NCI-H146 treated with DMSO at 0.1 percent for 48 hours (cell line): ENCODE data around the gene GRAP.

Experiments used
- DNase-seq: peaks from one replicate; lab custom pipeline; 2025; ENCODE audit not compliant: unreplicated experiment; lab: John Stamatoyannopoulos, UW

Gene GRAP

DNA sequence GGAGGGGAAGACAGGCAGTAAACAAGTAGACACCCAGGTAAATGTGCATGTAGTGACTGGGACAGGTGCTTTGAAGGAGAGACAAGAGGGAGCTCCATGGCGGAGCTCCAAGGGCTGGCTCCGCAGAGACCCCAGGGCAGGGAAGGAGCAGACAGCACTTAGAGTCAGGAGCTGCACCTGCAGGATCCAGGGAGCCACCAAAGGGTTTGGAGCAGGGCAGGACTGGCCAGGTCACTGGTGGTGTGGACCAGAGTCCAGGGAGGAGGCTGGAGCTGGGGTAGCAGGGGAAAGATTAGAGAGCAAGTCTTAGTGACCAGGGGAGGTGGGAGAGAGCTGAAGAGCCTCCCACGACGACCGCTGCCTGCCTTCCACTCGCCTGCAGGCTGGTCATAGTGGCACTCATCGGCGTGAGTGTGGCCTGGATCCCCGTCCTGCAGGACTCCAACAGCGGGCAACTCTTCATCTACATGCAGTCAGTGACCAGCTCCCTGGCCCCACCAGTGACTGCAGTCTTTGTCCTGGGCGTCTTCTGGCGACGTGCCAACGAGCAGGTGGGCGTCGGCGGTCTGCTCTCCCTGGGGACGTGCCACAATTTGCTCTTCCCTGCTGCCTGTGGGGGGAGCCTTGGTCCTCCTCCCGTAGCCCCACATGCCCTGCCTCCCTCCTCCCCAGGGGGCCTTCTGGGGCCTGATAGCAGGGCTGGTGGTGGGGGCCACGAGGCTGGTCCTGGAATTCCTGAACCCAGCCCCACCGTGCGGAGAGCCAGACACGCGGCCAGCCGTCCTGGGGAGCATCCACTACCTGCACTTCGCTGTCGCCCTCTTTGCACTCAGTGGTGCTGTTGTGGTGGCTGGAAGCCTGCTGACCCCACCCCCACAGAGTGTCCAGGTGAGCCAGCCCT lies 27.5 kb downstream of the GRAP start:
- no peak for DNase-seq

DNA sequence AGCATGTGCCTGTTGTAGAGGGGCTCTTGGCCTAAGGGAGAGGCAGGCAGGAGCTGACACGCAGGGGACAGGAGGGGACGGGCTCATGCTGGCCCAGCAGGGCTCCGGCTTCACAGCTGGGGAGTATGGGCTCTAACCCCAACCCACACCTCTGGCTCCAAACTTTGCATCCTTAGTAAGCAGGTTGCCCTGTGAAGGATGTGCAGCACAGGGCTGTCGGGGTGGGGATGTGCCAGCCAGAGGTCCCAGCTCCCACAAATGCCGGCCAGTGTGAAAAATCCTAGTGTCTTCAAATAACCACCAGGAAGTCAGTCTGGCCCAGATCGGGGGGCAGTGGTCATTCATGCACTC lies 28.2 kb downstream of the GRAP start:
- no peak for DNase-seq

DNA sequence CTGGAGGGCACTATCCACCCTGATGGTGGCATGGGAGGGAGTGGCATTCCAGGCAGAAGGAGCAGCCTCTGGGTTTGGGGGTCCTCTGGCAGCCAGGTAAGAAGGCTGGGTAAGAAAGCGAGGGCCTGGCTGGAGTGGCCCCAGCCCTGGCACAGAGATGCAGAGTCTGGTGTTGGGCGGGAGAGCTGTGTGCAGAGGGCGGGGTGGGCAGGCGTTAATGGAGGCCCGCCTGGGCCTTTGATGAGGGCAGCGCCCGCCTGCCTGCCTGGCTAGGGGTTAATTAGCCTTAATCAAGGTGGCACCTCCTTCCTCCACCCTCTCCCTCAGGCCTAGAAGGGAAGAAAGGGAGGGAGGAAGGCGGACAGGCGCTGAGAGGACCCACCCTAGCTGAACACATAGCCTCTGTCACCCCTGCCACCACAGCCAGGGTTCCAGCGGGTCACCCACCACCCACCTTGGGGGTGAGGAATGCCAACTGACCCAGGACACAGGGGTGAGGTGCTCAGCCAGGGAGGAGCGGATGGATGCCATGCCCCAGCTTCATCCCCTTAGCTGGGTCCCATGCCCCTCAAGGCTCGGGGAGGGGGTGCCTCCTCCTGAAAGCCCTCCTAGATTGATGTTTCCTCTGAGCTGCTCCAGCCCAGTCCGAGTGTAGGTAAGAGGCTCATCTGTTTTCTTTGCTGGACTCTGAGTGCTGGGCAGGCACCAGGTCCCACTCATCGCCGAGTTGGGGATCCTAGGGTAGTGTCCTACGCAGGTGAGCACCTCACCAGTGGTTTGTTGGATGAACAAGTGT lies 28.8 kb downstream of the GRAP start:
- no peak for DNase-seq

DNA sequence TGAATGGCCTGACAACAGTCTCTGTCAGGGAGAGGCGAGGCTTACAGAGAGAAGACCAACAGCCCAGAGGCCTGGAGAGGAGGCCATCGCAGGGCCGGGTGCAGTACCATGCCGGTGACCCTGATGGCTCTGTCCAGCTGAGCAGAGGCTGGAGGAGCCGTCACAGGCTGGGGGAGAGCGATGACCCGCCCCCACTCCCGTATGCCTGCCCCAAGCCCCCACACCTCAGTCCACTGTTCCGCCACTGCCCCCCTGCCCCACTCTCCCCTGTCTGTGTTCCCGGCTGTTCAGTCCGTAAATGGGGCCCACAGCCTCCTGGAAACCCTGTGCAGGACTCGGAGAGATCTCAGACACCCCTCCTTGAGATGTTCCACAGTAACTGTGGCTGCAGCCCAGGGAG lies 29.4 kb downstream of the GRAP start:
- DNase-seq = no peak

DNA sequence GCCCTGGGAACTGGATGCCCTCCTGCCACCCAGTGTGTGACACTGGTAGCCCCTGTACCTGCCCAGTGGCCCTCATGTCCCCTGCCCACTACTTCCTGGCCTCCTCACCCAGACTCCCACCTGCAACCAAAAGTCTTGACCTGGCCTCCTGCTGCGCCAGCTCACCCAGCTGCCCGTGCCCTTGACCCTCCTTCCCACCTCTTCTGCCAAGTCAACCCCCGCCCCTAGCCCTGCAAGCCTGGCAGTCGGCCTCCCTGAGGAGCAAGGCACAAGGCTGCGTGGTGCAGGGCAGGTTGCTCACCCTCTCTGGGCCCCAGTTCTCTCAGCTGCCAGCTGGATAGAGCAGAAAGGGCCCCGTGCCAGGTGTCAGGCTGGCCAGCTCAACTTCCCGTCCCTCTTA lies 29.9 kb downstream of the GRAP start:
- DNase-seq = no peak

DNA sequence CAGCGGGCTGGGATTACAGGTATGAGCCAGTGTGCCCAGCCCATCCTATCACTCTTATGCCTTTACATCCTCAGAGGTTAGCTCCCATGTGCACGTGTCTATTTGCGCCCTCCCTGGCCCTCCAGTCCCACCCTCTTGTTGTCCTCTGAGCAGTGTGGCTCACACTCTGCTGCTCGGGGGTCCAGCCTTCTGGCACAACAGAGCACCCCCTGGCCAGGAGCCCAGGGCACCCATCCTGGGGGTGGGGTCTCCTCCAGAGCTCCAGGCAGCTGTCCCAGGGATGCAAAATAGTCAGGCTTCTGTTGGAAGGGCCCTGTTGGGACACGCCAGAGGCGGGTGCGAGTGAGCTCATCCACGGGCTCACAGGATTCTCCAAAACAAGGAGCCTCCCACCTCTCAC lies 30.5 kb downstream of the GRAP start:
- no peak for DNase-seq

DNA sequence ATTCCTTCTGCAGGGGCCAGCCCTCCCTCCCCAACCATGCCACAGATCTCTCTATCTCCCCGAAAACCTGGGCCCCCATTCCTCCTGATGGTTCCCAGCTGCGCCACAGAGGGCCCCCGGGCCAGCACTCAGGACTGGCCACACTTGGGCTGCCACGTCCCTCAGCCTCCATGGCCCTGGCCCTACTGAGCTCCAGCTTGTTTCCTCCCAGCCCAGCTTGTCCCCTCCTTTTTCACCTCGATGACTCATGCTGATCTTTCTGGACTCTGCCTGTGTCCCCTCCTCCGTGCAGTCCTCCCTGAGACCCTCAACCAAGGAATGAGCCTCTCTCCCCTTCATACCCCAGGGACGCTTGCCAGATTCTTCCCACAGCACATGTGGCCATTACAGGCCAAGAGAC lies 31.3 kb downstream of the GRAP start:
- DNase-seq = no peak

DNA sequence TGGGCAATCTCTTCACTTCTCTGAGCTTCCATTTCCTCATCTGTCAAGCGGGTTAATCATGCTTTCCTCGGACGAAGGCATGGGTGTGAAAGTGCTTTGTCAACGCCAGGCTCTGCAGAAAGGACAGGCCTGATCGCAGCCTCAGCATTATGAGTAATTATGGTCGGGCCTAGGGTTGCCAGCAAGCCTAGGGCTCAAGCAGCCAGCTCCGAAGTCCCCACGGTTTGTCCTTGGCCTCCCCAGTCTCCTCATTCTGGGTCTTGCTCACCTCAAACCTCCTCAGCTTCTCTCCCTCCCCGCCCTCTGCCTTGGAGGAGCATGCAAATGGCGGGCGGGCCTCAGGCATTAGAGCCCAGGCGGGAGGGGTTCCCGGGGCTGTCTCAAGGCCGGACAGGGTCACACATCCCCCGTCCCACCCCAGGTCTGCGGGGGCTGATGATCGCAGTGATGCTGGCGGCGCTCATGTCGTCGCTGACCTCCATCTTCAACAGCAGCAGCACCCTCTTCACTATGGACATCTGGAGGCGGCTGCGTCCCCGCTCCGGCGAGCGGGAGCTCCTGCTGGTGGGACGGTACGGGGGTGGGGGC lies 32.0 kb downstream of the GRAP start:
- no peak for DNase-seq

DNA sequence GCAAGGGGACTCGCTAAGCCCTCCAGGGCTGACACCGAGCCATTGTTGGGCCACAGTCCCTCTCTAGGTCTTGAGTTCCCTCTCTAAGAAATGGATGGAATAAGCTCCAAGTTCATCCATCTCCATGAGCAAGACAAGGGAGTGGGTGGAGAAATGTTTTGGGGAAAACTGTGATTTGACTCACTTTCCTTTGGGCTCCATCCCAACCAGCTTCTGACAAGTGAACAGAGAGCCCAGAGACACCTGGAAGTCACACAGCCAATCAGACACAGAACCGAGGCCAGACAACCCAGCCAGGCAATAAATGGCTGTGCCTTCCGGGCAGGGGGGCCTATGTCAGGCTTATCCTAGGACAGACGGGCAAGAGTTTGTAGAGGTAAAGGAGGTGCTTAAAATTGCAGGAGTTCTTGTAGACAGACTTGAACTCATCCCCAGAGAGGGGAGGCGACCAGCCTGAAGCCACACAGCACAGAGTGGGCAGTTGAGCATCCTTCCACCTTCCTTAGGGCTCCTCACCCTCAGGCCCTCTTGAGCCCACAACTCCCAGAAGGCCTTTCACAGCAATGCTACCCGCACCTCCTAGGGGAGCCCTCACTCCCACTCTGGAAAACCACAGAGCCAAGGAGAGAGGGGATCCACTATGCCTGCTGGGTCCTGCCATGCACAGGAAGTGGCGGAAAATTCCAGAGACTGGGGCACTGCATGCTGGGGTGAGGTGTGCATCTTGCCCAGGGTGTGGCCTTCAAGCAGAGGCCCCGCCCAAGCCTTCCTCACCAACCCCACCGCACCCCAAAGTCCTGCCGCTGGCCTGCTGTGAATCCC lies 32.7 kb downstream of the GRAP start:
- DNase-seq = no peak

DNA sequence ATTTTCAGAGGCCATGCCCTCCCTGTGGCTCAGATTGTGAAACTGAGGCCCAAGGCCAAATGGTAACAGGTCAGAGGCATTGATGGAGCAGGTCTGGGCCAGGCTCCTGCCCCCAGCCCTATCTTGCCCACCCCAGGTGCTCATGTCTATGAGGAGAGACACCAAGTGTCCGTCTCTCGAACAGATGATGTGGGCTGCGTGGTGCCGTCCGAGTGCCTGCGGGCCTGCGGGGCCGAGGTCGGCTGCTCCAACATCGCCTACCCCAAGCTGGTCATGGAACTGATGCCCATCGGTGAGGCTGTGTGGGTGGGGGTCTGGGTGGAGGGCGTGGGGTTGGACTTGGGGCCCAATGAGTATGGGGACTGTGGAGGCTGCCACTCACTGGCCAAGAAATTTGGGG lies 33.5 kb downstream of the GRAP start:
- no peak for DNase-seq

DNA sequence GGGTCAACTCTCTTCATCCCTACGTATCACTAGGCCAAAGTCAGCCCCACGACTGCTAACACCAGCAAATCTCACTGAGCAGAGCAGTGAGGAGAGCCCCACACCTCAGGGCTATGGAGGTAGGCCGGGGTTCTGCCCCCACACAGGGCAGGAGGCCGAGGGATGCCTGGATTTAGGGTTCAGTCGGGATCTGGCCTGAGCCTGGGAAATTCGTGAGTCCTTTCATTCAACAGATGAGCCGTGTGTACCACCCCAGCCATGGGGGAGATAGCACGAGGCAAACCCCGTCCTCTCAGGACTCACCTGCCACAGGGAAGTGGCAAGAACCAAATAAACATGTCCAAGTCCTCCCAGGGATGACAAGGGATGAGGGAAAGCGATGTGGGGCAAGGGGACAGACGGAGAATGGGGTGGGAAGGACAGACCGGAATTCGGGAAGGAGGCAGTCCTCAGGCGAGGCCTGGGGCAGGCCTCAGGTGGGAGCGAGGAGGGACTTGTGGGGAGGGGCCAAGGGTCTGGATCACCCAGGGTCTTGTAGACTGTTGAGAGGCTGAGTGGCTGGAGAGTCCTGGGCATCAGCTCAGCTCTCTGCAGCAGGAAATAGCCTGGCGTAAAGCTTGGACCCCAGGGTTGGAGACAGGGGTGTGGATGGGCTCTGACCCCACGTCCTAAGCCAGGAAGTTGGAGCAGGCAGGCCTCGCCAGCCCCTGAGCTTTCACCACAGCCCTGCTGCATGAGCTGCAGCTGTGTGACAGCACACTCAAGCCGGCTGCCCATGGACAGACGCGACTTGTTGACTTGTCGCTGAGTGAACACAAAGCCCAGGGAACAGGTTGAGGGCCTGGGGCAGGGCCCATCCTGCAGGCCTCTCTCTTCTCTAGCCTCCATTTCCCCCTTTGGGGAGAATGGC lies 34.3 kb downstream of the GRAP start:
- no peak for DNase-seq

DNA sequence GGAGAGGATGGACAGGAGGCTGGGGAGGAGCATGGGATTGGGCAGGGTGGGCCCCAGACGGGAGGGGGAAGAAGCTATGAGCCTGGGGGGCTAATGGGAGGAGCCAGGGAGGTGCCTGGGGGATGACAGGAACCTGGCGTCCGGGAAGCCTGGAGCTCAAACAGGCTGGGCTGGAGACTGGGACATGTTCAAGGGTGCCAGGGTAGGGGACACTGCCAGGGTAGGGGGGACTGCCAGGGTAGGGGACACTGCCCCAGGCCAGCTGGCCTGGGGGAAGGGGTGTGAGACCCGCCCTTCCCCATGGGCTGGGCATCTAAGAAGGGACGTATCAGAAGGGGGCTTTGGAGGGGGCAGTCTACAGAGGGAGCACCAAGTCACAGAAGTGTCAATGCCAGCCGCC lies 35.2 kb downstream of the GRAP start:
- DNase-seq = no peak

DNA sequence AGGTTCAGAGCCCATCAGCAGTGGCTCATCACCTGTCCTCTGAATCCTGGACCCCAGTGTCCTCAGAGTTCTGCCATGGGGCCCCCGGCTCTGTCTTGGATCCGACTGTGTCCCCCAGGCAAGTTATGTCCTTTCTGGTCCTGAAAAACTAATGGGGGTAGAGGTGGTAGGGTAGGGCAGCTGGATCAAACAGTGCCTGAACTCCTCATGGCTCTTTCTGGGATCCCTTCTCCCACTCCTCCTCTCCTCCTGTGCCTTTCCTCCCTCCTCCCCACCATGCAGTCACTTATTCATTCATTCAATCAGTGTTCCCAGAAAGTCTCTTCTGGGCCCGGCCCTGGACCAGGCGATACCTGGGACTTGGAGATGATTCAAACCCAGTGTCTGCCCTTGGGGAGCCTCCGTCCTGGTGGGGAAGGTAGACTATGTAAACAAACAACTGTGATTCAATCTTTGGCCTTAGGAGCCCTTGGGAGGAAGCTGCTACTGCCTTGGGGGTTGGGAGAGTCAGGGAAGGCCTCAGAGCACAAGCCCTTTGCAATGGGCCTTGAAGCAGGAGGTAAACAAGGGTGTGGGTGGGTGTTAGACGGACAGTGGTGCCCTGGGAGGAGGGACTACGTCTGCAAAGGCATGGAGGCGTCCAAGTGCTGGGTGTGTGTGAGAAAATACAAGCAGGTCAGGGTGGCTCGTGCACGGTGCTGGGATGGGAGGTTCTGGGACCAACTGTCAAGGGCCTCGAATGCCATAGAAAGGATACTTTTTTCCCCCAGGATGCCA lies 35.8 kb downstream of the GRAP start:
- DNase-seq = no peak

DNA sequence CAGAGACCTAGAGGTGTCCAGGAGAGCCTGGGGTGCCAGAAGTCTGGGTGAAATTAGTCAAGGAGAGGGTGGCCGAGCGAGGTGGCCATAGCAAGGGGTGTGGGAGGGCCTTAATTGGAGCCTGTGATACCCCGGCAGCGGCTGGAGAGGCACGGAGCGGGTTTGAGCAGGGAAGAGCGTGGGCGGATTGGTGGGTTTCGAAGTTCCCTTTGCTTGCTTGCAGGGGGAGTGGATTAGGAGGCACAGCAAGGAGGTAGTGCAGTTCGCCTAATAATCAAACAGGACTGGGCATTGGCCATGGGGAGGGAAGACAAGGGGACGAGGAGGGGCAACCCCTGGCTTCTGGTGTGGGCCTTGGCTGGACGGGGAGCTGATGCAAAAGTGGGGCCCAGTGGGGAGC lies 36.8 kb downstream of the GRAP start:
- DNase-seq = no peak

DNA sequence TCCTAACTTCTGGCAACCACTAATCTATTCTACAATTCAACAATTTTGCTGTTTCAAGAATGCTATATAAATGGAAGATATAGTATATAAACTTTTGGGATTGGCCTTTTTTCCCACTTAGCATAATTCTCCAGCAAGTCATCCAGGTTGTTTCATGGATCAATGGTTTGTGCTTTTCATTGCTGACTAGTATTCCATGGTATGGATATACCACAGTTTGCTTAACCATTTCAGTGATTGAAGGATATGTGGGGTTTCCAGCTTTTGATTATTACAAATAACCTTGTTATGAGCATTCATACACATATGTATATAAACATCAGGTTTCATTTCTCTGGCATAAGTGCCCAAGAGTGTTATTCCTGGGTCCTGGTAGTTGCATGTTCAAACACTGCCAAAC lies 40.1 kb downstream of the GRAP start:
- DNase-seq = no peak

DNA sequence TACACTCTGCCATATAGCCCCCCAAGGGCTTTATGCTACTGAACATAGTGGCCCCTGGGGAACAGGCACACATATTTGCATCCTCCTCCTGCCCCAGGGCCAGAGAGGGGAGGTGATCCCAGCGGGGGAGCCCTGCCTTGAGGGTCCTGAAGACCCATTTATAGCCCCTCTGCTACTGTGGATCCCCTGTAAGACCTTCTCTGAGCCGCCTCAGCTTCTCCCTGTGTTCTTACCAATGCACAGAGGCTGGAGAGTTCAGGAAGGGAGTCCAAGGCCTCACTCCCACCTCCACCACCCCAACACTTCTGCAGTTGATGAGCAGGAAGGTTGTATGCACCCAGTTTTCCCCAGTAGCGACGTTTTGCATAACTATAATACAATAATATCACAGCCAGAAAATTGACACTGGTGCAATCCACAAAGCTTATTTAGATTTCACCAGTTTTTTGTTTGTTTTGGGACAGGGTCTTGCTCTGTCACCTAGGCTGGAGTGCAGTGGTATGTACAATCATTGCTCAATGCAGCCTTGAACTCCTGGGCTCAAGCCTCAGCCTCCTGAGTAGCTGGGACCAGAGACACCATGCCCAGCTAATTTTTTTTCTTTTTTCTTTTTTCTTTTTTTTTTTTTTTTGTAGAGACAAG lies 40.8 kb downstream of the GRAP start:
- no peak for DNase-seq

DNA sequence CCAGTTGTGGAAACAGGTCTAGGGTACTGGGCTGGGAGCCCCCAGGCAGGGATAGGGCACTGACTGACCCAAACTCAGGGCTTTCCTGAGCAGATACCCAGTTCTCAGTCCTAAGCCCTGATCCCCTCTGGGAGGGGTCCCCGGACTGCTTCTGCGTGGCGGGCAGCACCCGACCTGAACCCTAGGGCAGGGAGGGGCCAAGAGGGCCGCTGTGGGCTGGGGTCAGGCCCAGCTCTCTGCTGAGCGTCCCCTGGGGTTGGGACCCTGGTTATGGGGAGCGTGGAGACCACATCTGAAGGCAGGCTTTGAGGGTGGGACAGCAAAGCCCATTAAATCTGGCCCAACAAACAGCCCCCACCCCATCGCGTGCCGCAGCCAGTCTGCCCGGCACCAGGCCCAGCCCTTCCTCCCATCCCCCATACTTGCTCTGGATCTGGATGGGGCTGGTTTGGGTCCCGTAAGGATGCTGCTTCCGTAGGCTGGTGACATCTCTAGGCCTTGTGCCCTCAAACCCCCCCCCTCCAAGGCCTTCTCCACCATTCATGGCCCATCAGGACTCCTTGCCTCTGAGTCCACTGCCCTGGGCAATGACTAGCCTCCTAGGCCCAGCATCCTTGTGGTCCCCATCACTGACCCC lies 41.5 kb downstream of the GRAP start:
- DNase-seq = no peak

DNA sequence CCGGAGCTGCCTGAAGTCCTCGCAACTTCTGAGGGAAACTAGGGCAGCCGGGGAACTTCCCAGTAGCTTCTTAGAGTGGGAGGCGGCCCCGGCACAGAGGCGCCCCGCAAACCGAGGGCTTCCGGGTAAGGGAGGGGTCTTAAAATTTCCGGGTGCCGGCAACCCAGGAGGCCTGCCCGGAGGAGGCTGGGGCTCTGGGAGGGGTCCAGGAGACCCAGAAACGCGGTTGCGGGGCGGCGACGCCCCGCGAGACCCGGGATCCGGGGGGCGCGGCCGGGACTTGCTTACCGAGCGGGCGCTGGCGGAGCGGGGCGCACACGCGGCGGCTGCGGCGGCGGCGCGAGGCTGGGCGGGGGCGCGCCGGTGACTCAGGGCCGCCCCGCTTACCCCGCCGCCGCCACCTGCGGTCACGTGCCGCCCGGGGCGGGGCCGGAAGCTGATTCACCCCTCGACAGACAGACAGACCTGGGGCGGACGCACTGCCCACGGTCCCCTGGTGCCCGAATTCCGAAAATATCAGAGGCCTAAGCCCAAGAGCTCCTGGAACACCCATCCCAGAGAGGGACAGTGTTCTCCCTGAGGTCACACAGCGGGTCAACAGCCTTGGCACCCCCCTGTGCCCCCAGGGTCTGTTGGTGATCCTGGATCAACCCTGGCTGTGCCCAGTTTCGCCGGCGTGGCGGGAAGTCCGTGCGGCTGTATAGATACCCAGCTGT lies 42.2 kb downstream of the GRAP start, which contains the start of gene FAM83G:
TSS of gene FAM83G (minus strand) at position 344 of the 716 bp plus-strand sequence. CDS start 723 bp downstream, outside the sequence.
- DNase-seq = peak; percentile 40
